Activated T-cell treated with anti-CD3 and anti-CD28 coated beads, Interleukin-2, amount 50 U/mL, for 72 hours (primary cell): ENCODE data around the gene NUP62. TPM values are rescaled to one million over a fixed set of nuclear protein-coding genes. Genes with fewer than 3 reads are reported as not detected.
A peak's percentile ranks its signal among the peaks of the same experiment; 100 is the strongest.
"Not testable (repeated sequence)": the region's sequence is repeated elsewhere in the genome, so short reads cannot be mapped to it uniquely, and the experiment has no call there.

Source experiments
- ATAC-seq, 2 donors: fragments of 150-1000 bp; cut with Tn5 transposase; replicated peaks in 1 of 2; 2 replicates each; pipeline ENCODE4 v1.10.0; 2021; ENCODE audit warnings: moderate library complexity in 2 of 2, mild to moderate bottlenecking in 1 of 2
- DNase-seq, 2 donors: peaks; one replicate each; pipeline ENCODE4 v3.0.0; 2021 to 2022; ENCODE audit warnings: mixed read lengths in 1 of 2
- H3K27ac Mint-ChIP-seq: one replicate; pipeline ENCODE4 v1.8.0; 2022; ENCODE audit warnings: mild to moderate bottlenecking, moderate library complexity, mixed read lengths
- H3K27me3 Mint-ChIP-seq: one replicate; pipeline ENCODE4 v1.8.0; 2022; ENCODE audit warnings: low read depth, mixed read lengths
- H3K36me3 Mint-ChIP-seq, 2 donors: one replicate each; pipeline ENCODE4 v1.8.0; 2022; ENCODE audit warnings: mixed read lengths in 2 of 2, mild to moderate bottlenecking in 1 of 2; ENCODE audit not compliant: insufficient read depth in 2 of 2
- H3K4me1 Mint-ChIP-seq: one replicate; pipeline ENCODE4 v1.8.0; 2022; ENCODE audit warnings: low read depth, mixed read lengths
- H3K4me3 Mint-ChIP-seq, 2 donors: one replicate each; pipeline ENCODE4 v1.8.0; 2022; ENCODE audit warnings: mild to moderate bottlenecking in 2 of 2, mixed read lengths in 2 of 2, moderate library complexity in 2 of 2
- H3K9me3 Mint-ChIP-seq, 2 donors: one replicate each; pipeline ENCODE4 v1.8.0; 2022; ENCODE audit warnings: mixed read lengths in 2 of 2
- total RNA-seq, 2 donors: library from RNA; stranded (reverse); gene quantifications; one replicate each; pipeline ENCODE4 v1.2.3, GENCODE V29; 2022

The NUP62 gene
- total RNA-seq, 2 donors from 2014 or later: 135 to 139 TPM

- peaks cover 84% of the 10 kb centered on the region for H3K4me1 Mint-ChIP-seq
Measured at GRCh38 chr19:49929611-49930482, 543 bp upstream of the NUP62 start.

GRCh38 chr19:49927526-49928264 is 1.6 kb downstream of the NUP62 start:
- Mint-ChIP-seq H3K27me3 (no peaks in the 10 kb centered on the region), H3K27ac (peak overlapping the region; percentile 93), H3K36me3 (peaks cover 32 to 45% of the 10 kb centered on the region in 2 donors), H3K4me1 (peaks cover 89% of the 10 kb centered on the region), H3K4me3 (peak overlapping the region; percentile 90 to 99), H3K9me3 (peaks cover 6% of the 10 kb centered on the region in 2 donors)
- ATAC-seq: no peak
- no peak for DNase-seq

More at GRCh38 chr19:49929611-49930482, 543 bp upstream of the NUP62 start:
- Mint-ChIP-seq H3K27me3 (no peaks in the 10 kb centered on the region), H3K4me3 (peak overlapping the region; percentile 90 to 99), H3K36me3 (peaks cover 29 to 47% of the 10 kb centered on the region in 2 donors), H3K9me3 (peaks cover 6% of the 10 kb centered on the region in 2 donors), H3K27ac (peak overlapping the region; percentile 88)
- peak; percentile 94 for DNase-seq
- ATAC-seq: peak; percentile 86

- Mint-ChIP-seq H3K27me3 (no peaks in the 10 kb centered on the region), H3K36me3 (peaks cover 31 to 46% of the 10 kb centered on the region in 2 donors), H3K9me3 (peaks cover 2 to 3% of the 10 kb centered on the region in 2 donors), H3K4me1 (peaks cover 89% of the 10 kb centered on the region), H3K4me3 (peak overlapping the region; percentile 37 to 90), H3K27ac (no peak overlapping the region)
- no peak for ATAC-seq
- no peak for DNase-seq
Measured at GRCh38 chr19:49926515-49926914, 2.8 kb downstream of the NUP62 start.

GRCh38 chr19:49925486-49925885 is 3.8 kb downstream of the NUP62 start:
- no peaks in the 10 kb centered on the region for H3K27me3 Mint-ChIP-seq
- ATAC-seq (no peak), DNase-seq (no peak)
- peak overlapping the region; percentile 84 for H3K27ac Mint-ChIP-seq
- no peaks in the 10 kb centered on the region for H3K9me3 Mint-ChIP-seq
- H3K4me3 Mint-ChIP-seq: peak overlapping the region; percentile 42 to 59
- H3K4me1 Mint-ChIP-seq: peaks cover 89% of the 10 kb centered on the region
- H3K36me3 Mint-ChIP-seq: peaks cover 28 to 44% of the 10 kb centered on the region in 2 donors

- DNase-seq, H3K9me3 Mint-ChIP-seq, H3K27me3 Mint-ChIP-seq, ATAC-seq: not testable (repeated sequence)
- Mint-ChIP-seq H3K36me3 (peaks cover 25 to 46% of the 10 kb centered on the region in 2 donors), H3K4me1 (peaks cover 89% of the 10 kb centered on the region), H3K27ac (peak overlapping the region; percentile 87), H3K4me3 (peak overlapping the region in 1 of 2 donors; percentile 43)
Measured at GRCh38 chr19:49924881-49925210, 4.5 kb downstream of the NUP62 start.

- Mint-ChIP-seq H3K27me3 (no peaks in the 10 kb centered on the region), H3K27ac (peak overlapping the region; percentile 87), H3K9me3 (no peaks in the 10 kb centered on the region), H3K4me3 (peak overlapping the region; percentile 43 to 48), H3K4me1 (peaks cover 89% of the 10 kb centered on the region), H3K36me3 (peaks cover 24 to 50% of the 10 kb centered on the region in 2 donors)
- DNase-seq: peak in 1 of 2 donors; percentile 48
- ATAC-seq: no peak
Measured at GRCh38 chr19:49924004-49924880, 5.1 kb downstream of the NUP62 start.

- DNase-seq: no peak
- H3K36me3 Mint-ChIP-seq: peaks cover 20 to 48% of the 10 kb centered on the region in 2 donors
- H3K9me3 Mint-ChIP-seq: no peaks in the 10 kb centered on the region
- H3K27ac Mint-ChIP-seq: peak overlapping the region; percentile 87
- H3K4me1 Mint-ChIP-seq: peaks cover 82% of the 10 kb centered on the region
- ATAC-seq: no peak
- no peaks in the 10 kb centered on the region for H3K27me3 Mint-ChIP-seq
- peak overlapping the region; percentile 27 to 43 for H3K4me3 Mint-ChIP-seq
Measured at GRCh38 chr19:49923055-49924003, 6.0 kb downstream of the NUP62 start.

GRCh38 chr19:49921871-49922795 is 7.2 kb downstream of the NUP62 start:
- Mint-ChIP-seq H3K4me1 (peaks cover 70% of the 10 kb centered on the region), H3K4me3 (peak overlapping the region; percentile 59), H3K9me3 (no peaks in the 10 kb centered on the region)

GRCh38 chr19:49920624-49921363 is 8.5 kb downstream of the NUP62 start:
- DNase-seq (no peak), ATAC-seq (no peak)
- no peaks in the 10 kb centered on the region for H3K27me3 Mint-ChIP-seq
- peaks cover 66% of the 10 kb centered on the region for H3K4me1 Mint-ChIP-seq
- H3K36me3 Mint-ChIP-seq: peaks cover 18 to 47% of the 10 kb centered on the region in 2 donors
- H3K4me3 Mint-ChIP-seq: peak overlapping the region; percentile 31 to 42
- peak overlapping the region; percentile 82 for H3K27ac Mint-ChIP-seq
- H3K9me3 Mint-ChIP-seq: no peaks in the 10 kb centered on the region

More at GRCh38 chr19:49921871-49922795, 7.2 kb downstream of the NUP62 start:
- peaks cover 15 to 46% of the 10 kb centered on the region in 2 donors for H3K36me3 Mint-ChIP-seq
- peak; percentile 80 to 87 for ATAC-seq
- peak overlapping the region; percentile 89 for H3K27ac Mint-ChIP-seq
- DNase-seq: peak; percentile 50 to 61
- no peaks in the 10 kb centered on the region for H3K27me3 Mint-ChIP-seq

- DNase-seq (no peak), ATAC-seq (no peak)
- H3K27me3 Mint-ChIP-seq: no peaks in the 10 kb centered on the region
- peaks cover 22 to 57% of the 10 kb centered on the region in 2 donors for H3K36me3 Mint-ChIP-seq
- no peaks in the 10 kb centered on the region for H3K9me3 Mint-ChIP-seq
- peak overlapping the region; percentile 69 for H3K27ac Mint-ChIP-seq
- no peak overlapping the region for H3K4me3 Mint-ChIP-seq
- H3K4me1 Mint-ChIP-seq: peaks cover 68% of the 10 kb centered on the region
Measured at GRCh38 chr19:49918089-49918488, 11.2 kb downstream of the NUP62 start.
